Liver (tissue), 9 donors: ENCODE data around the gene MYL7. TPM values are rescaled to one million over a fixed set of nuclear protein-coding genes. Genes with fewer than 3 reads are reported as not detected.

ENCODE experiments used
- DNase-seq: peaks from one replicate; pipeline ENCODE4 v3.0.0-alpha.2; 2017; ENCODE audit warnings: low spot score
- H3K27ac ChIP-seq, 2 donors: one replicate each; pipeline ENCODE4 v1.7.0; 2013; ENCODE audit warnings: inconsistent platforms in 2 of 2, low read length in 2 of 2, control low read depth in 1 of 2, low read depth in 1 of 2, mild to moderate bottlenecking in 1 of 2
- H3K27me3 ChIP-seq, 4 donors: one replicate each; pipeline versions ENCODE4 v1.6.1 to v1.7.0; 2013; ENCODE audit warnings: low read length in 3 of 4, inconsistent platforms in 1 of 4, mild to moderate bottlenecking in 1 of 4, moderate library complexity in 1 of 4; ENCODE audit not compliant: control insufficient read depth in 4 of 4, insufficient read depth in 4 of 4
- H3K36me3 ChIP-seq, 4 donors: one replicate each; pipeline versions ENCODE4 v1.6.1 to v1.7.0; 2013; ENCODE audit warnings: low read length in 3 of 4, mild to moderate bottlenecking in 3 of 4, low read depth in 1 of 4, moderate library complexity in 1 of 4; ENCODE audit not compliant: control insufficient read depth in 4 of 4, insufficient read depth in 3 of 4
- H3K4me1 ChIP-seq, 4 donors: one replicate each; pipeline versions ENCODE4 v1.6.1 to v1.7.0; 2013; ENCODE audit warnings: low read length in 3 of 4, mild to moderate bottlenecking in 3 of 4, moderate library complexity in 1 of 4; ENCODE audit not compliant: control insufficient read depth in 4 of 4, insufficient read depth in 4 of 4
- H3K4me3 ChIP-seq, 3 donors: one replicate each; pipeline versions ENCODE4 v1.6.1 to v1.7.0; 2013; ENCODE audit warnings: low read length in 3 of 3, control low read depth in 1 of 3, low read depth in 1 of 3, mild to moderate bottlenecking in 1 of 3
- H3K9ac ChIP-seq, 2 donors: one replicate each; pipeline ENCODE4 v1.7.0; 2013; ENCODE audit warnings: low read length in 2 of 2, mild to moderate bottlenecking in 2 of 2, moderate library complexity in 2 of 2, control low read depth in 1 of 2, low read depth in 1 of 2
- H3K9me3 ChIP-seq, 4 donors: one replicate each; pipeline versions ENCODE4 v1.6.1 to v1.7.0; 2013; ENCODE audit warnings: low read length in 3 of 4; ENCODE audit not compliant: control insufficient read depth in 4 of 4
- EGR1 ChIP-seq, 2 donors: IDR thresholded peaks; 2 replicates each; pipeline ENCODE4 v1.6.1; 2016 to 2018; ENCODE audit warnings: antibody characterized with exemption in 2 of 2, low read depth in 2 of 2
- FOXA1 ChIP-seq: IDR thresholded peaks from 2 replicates; pipeline ENCODE4 v1.6.1; 2016; ENCODE audit warnings: antibody characterized with exemption
- GABPA ChIP-seq, 2 donors: IDR thresholded peaks in 1 of 2; conservative IDR thresholded peaks in 1 of 2; 2 replicates each; pipeline ENCODE4 v1.6.1; 2016; ENCODE audit warnings: antibody characterized with exemption in 2 of 2, mild to moderate bottlenecking in 1 of 2, moderate library complexity in 1 of 2
- HNF4A ChIP-seq, 2 donors: conservative IDR thresholded peaks; 2 replicates each; pipeline ENCODE4 v1.6.1; 2016; ENCODE audit warnings: antibody characterized with exemption in 2 of 2, mild to moderate bottlenecking in 2 of 2
- HNF4G ChIP-seq: IDR thresholded peaks from 2 replicates; pipeline ENCODE4 v1.6.1; 2016; ENCODE audit warnings: antibody characterized with exemption
- JUND ChIP-seq, 2 donors: IDR thresholded peaks; 2 replicates each; pipeline ENCODE4 v1.6.1; 2016; ENCODE audit warnings: antibody characterized with exemption in 2 of 2
- NR2F2 ChIP-seq: IDR thresholded peaks from 2 replicates; pipeline ENCODE4 v1.6.1; 2016; ENCODE audit warnings: antibody characterized with exemption
- RAD21 ChIP-seq, 2 donors: IDR thresholded peaks; 2 replicates each; pipeline ENCODE4 v1.6.1; 2016; ENCODE audit warnings: antibody characterized with exemption in 2 of 2, mild to moderate bottlenecking in 2 of 2
- RXRA ChIP-seq, 2 donors: IDR thresholded peaks; 2 replicates each; pipeline ENCODE4 v1.6.1; 2017 to 2018; ENCODE audit warnings: antibody characterized with exemption in 2 of 2, mild to moderate bottlenecking in 1 of 2
- SP1 ChIP-seq: IDR thresholded peaks from 2 replicates; pipeline ENCODE4 v1.6.1; 2018; ENCODE audit warnings: antibody characterized with exemption, mild to moderate bottlenecking
- TAF1 ChIP-seq: conservative IDR thresholded peaks from 2 replicates; pipeline ENCODE4 v1.6.1; 2016; ENCODE audit warnings: antibody characterized with exemption, mild to moderate bottlenecking
- YY1 ChIP-seq: IDR thresholded peaks from 2 replicates; pipeline ENCODE4 v1.6.1; 2016; ENCODE audit warnings: antibody characterized with exemption, mild to moderate bottlenecking
- WGBS: extraction: QIAGEN DNeasy Blood & Tissue Kit; methylation state at CpG from one replicate; pipeline ENCODE4 v1.1.7; 2013; 5-methylcytosine and 5-hydroxymethylcytosine counted together
- polyA plus RNA-seq, 2 donors: library from polyadenylated mRNA; stranded (reverse) in 1 of 2; unstranded in 1 of 2; fragments of 200-250 nt in 1 of 2; fragments of >200 nt in 1 of 2; fragmentation: Nextera tagmentation in 1 of 2; extraction: Ambion mirVana in 1 of 2; gene quantifications; one replicate each; pipeline versions ENCODE4 v1.2.1 to v1.2.3, GENCODE V29; 2013 to 2015
- total RNA-seq, 2 donors: library from RNA; depleted of rRNA; stranded (reverse); fragments of >200 nt; gene quantifications; one replicate each; pipeline ENCODE4 v1.2.3, GENCODE V29; 2014
- TF ChIP-seq, protein P1 (sequence below): fragments of 150-350 bp; IDR thresholded peaks from 2 replicates; pipeline ENCODE4 v1.5.1; 2017; ENCODE audit warnings: improper control_type of control experiment, low read depth, low read length; ENCODE audit not compliant: missing input control
- TF ChIP-seq, protein P2 (sequence below): IDR thresholded peaks from 2 replicates; pipeline ENCODE4 v1.6.1; 2016; ENCODE audit warnings: antibody characterized with exemption
- TF ChIP-seq, protein P3 (sequence below): IDR thresholded peaks from 2 replicates; pipeline ENCODE4 v1.6.1; 2016; ENCODE audit warnings: antibody characterized with exemption
- TF ChIP-seq, protein P4 (sequence below): IDR thresholded peaks from 2 replicates; pipeline ENCODE4 v1.6.1; 2016; ENCODE audit warnings: antibody characterized with exemption
- TF ChIP-seq, protein P5 (sequence below): IDR thresholded peaks from 2 replicates; pipeline ENCODE4 v1.6.1; 2016; ENCODE audit warnings: antibody characterized with exemption, mild to moderate bottlenecking
- donor health status: healthy.
- donor health status: healthy.
- donor health status: healthy.
- donor health status: healthy.
- donor health status: healthy.

Gene MYL7
- total and polyA plus RNA-seq, 4 donors, result not detected

- WGBS, result 94% methylated on average over 18 of the region's 18 CpGs
- no peak overlapping the region for H3K9ac ChIP-seq
- no peak overlapping the region for H3K27ac ChIP-seq
- TF ChIP-seq GABPA (IDR thresholded peaks at IDR 0.05 in 1 of 2, conservative IDR thresholded peaks at IDR 0.05 in 1 of 2) (no peak), NR2F2 (no peak), RAD21 (IDR thresholded peaks at IDR 0.05) (no peak), SP1 (no peak), TAF1 (no peak), JUND (IDR thresholded peaks at IDR 0.05) (no peak), RXRA (IDR thresholded peaks at IDR 0.05) (no peak), HNF4A (conservative IDR thresholded peaks at IDR 0.05) (no peak), HNF4G (no peak), YY1 (no peak), FOXA1 (no peak), EGR1 (IDR thresholded peaks at IDR 0.05; ENCODE audit: low read depth in 2 of 2) (no peak)
- TF ChIP-seq, protein P1, sequence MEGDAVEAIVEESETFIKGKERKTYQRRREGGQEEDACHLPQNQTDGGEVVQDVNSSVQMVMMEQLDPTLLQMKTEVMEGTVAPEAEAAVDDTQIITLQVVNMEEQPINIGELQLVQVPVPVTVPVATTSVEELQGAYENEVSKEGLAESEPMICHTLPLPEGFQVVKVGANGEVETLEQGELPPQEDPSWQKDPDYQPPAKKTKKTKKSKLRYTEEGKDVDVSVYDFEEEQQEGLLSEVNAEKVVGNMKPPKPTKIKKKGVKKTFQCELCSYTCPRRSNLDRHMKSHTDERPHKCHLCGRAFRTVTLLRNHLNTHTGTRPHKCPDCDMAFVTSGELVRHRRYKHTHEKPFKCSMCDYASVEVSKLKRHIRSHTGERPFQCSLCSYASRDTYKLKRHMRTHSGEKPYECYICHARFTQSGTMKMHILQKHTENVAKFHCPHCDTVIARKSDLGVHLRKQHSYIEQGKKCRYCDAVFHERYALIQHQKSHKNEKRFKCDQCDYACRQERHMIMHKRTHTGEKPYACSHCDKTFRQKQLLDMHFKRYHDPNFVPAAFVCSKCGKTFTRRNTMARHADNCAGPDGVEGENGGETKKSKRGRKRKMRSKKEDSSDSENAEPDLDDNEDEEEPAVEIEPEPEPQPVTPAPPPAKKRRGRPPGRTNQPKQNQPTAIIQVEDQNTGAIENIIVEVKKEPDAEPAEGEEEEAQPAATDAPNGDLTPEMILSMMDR, result no peak
- TF ChIP-seq, protein P2, sequence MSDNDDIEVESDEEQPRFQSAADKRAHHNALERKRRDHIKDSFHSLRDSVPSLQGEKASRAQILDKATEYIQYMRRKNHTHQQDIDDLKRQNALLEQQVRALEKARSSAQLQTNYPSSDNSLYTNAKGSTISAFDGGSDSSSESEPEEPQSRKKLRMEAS, result no peak
- TF ChIP-seq, protein P3, sequence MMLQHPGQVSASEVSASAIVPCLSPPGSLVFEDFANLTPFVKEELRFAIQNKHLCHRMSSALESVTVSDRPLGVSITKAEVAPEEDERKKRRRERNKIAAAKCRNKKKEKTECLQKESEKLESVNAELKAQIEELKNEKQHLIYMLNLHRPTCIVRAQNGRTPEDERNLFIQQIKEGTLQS, result no peak
- TF ChIP-seq, protein P4, sequence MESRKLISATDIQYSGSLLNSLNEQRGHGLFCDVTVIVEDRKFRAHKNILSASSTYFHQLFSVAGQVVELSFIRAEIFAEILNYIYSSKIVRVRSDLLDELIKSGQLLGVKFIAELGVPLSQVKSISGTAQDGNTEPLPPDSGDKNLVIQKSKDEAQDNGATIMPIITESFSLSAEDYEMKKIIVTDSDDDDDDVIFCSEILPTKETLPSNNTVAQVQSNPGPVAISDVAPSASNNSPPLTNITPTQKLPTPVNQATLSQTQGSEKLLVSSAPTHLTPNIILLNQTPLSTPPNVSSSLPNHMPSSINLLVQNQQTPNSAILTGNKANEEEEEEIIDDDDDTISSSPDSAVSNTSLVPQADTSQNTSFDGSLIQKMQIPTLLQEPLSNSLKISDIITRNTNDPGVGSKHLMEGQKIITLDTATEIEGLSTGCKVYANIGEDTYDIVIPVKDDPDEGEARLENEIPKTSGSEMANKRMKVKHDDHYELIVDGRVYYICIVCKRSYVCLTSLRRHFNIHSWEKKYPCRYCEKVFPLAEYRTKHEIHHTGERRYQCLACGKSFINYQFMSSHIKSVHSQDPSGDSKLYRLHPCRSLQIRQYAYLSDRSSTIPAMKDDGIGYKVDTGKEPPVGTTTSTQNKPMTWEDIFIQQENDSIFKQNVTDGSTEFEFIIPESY, result no peak
- TF ChIP-seq, protein P5, sequence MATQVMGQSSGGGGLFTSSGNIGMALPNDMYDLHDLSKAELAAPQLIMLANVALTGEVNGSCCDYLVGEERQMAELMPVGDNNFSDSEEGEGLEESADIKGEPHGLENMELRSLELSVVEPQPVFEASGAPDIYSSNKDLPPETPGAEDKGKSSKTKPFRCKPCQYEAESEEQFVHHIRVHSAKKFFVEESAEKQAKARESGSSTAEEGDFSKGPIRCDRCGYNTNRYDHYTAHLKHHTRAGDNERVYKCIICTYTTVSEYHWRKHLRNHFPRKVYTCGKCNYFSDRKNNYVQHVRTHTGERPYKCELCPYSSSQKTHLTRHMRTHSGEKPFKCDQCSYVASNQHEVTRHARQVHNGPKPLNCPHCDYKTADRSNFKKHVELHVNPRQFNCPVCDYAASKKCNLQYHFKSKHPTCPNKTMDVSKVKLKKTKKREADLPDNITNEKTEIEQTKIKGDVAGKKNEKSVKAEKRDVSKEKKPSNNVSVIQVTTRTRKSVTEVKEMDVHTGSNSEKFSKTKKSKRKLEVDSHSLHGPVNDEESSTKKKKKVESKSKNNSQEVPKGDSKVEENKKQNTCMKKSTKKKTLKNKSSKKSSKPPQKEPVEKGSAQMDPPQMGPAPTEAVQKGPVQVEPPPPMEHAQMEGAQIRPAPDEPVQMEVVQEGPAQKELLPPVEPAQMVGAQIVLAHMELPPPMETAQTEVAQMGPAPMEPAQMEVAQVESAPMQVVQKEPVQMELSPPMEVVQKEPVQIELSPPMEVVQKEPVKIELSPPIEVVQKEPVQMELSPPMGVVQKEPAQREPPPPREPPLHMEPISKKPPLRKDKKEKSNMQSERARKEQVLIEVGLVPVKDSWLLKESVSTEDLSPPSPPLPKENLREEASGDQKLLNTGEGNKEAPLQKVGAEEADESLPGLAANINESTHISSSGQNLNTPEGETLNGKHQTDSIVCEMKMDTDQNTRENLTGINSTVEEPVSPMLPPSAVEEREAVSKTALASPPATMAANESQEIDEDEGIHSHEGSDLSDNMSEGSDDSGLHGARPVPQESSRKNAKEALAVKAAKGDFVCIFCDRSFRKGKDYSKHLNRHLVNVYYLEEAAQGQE, result no peak
- peaks cover 0 to 6% (median 1%) of the 10 kb centered on the region in 4 donors for H3K36me3 ChIP-seq
- no peaks in the 10 kb centered on the region for H3K27me3 ChIP-seq
- no peaks in the 10 kb centered on the region for H3K9me3 ChIP-seq
- no peak overlapping the region for H3K4me3 ChIP-seq
- peaks cover 0 to 4% (median 2%) of the 10 kb centered on the region in 4 donors for H3K4me1 ChIP-seq
- no peak for DNase-seq
Observed at GRCh38 chr7:44109991-44110390, 31.1 kb downstream of the MYL7 start.
